GM19035 (cell line): ENCODE results near the gene BMPR1B.

Source experiments
- ATAC-seq: cut with Tn5 transposase; IDR thresholded peaks from one replicate; pipeline ENCODE4 v1.9.1; 2021; ENCODE audit not compliant: unreplicated experiment

Gene BMPR1B

GRCh38 chr4:94762326-94762725, 4.6 kb downstream of the BMPR1B start:
- no peak for ATAC-seq

- ATAC-seq: no peak
Measured at GRCh38 chr4:94763005-94763404, 5.2 kb downstream of the BMPR1B start.

- no peak for ATAC-seq
Measured at GRCh38 chr4:94763500-94763899, 5.7 kb downstream of the BMPR1B start.

- ATAC-seq: no peak
Measured at GRCh38 chr4:94764069-94764468, 6.3 kb downstream of the BMPR1B start.

- no peak for ATAC-seq
Measured at GRCh38 chr4:94765174-94765573, 7.4 kb downstream of the BMPR1B start.

GRCh38 chr4:94765648-94766047, 7.9 kb downstream of the BMPR1B start:
- no peak for ATAC-seq

GRCh38 chr4:94766856-94767255, 9.1 kb downstream of the BMPR1B start:
- ATAC-seq: no peak

- no peak for ATAC-seq
Measured at GRCh38 chr4:94767446-94767845, 9.7 kb downstream of the BMPR1B start.

GRCh38 chr4:94782707-94783106, 25.0 kb downstream of the BMPR1B start:
- no peak for ATAC-seq

GRCh38 chr4:94791701-94792100, 33.9 kb downstream of the BMPR1B start:
- ATAC-seq: no peak

- ATAC-seq: no peak
Measured at GRCh38 chr4:94798808-94799207, 41.1 kb downstream of the BMPR1B start.

GRCh38 chr4:94801016-94801415, 43.3 kb downstream of the BMPR1B start:
- no peak for ATAC-seq

- no peak for ATAC-seq
Measured at GRCh38 chr4:94802091-94802490, 44.3 kb downstream of the BMPR1B start.

GRCh38 chr4:94803181-94803580, 45.4 kb downstream of the BMPR1B start:
- no peak for ATAC-seq

- no peak for ATAC-seq
Measured at GRCh38 chr4:94804650-94805049, 46.9 kb downstream of the BMPR1B start.

- no peak for ATAC-seq
Measured at GRCh38 chr4:94806376-94806775, 48.6 kb downstream of the BMPR1B start.

GRCh38 chr4:94811643-94812042, 53.9 kb downstream of the BMPR1B start:
- no peak for ATAC-seq

GRCh38 chr4:94813221-94813620, 55.5 kb downstream of the BMPR1B start:
- ATAC-seq: no peak

GRCh38 chr4:94814237-94814636, 56.5 kb downstream of the BMPR1B start:
- no peak for ATAC-seq

- ATAC-seq: no peak
Measured at GRCh38 chr4:94819371-94820168, 61.8 kb downstream of the BMPR1B start.

GRCh38 chr4:94826206-94826605, 68.5 kb downstream of the BMPR1B start:
- no peak for ATAC-seq

- ATAC-seq: no peak
Measured at GRCh38 chr4:94827481-94828110, 69.8 kb downstream of the BMPR1B start.

- ATAC-seq: no peak
Measured at GRCh38 chr4:94828882-94829281, 71.1 kb downstream of the BMPR1B start.
